Muscle of leg (tissue), 11 donors: ENCODE measurements around the gene PPP1R15B. TPM values are rescaled to one million over a fixed set of nuclear protein-coding genes. Genes with fewer than 3 reads are reported as not detected.

Source experiments
- DNase-seq: peaks from one replicate; pipeline ENCODE4 v3.0.0; 2013
- H3K27ac ChIP-seq: one replicate; pipeline ENCODE4 v1.5.1; 2013; ENCODE audit warnings: mild to moderate bottlenecking, low read length, control low read depth
- H3K27me3 ChIP-seq: one replicate; pipeline ENCODE4 v1.6.1; 2013; ENCODE audit warnings: low read length; ENCODE audit not compliant: control insufficient read depth, insufficient read depth
- H3K36me3 ChIP-seq: one replicate; pipeline ENCODE4 v1.6.1; 2013; ENCODE audit warnings: low read length; ENCODE audit not compliant: control insufficient read depth, insufficient read depth
- H3K4me1 ChIP-seq: one replicate; pipeline ENCODE4 v1.6.1; 2013; ENCODE audit warnings: low read length; ENCODE audit not compliant: control insufficient read depth, insufficient read depth
- H3K4me3 ChIP-seq: one replicate; pipeline ENCODE4 v1.5.1; 2013; ENCODE audit warnings: low read length, control low read depth
- H3K9me3 ChIP-seq: replicated peaks from 2 replicates; pipeline ENCODE4 v1.6.1; 2013; ENCODE audit warnings: low read depth, low read length; ENCODE audit not compliant: control insufficient read depth
- WGBS: methylation state at CpG from one replicate; pipeline ENCODE4 v1.1.5; 2013; ENCODE audit warnings: missing lambda C conversion rate; ENCODE audit not compliant: insufficient coverage; 5-methylcytosine and 5-hydroxymethylcytosine counted together
- polyA plus RNA-seq, 8 donors: library from polyadenylated mRNA; unstranded; fragments of 120-200 nt; gene quantifications; one replicate each; pipeline versions ENCODE4 v1.2.1 to v1.2.3, GENCODE V29; 2013; ENCODE audit warnings: inconsistent platforms in 1 of 8, low replicate concordance in 1 of 8; ENCODE audit not compliant: insufficient read length in 8 of 8, insufficient read depth in 1 of 8
- total RNA-seq: library from RNA; stranded (reverse); fragments of 120-200 nt; gene quantifications from one replicate; pipeline ENCODE4 v1.2.4, GENCODE V29; 2013

Gene PPP1R15B
- total and polyA plus RNA-seq, 9 donors = 20.9 to 33.4 (median 25.0) TPM

- Histone ChIP-seq H3K27ac (no peak overlapping the region), H3K27me3 (peaks cover 23% of the 10 kb centered on the region)
- 71% methylated on average over 2 of the region's 10 CpGs for WGBS
Measured at GRCh38 chr1:204367956-204368355, 43.7 kb downstream of the PPP1R15B start.

GRCh38 chr1:204367193-204367858 lies 44.3 kb downstream of the PPP1R15B start:
- no peaks in the 10 kb centered on the region for H3K36me3 ChIP-seq
- 59% methylated on average over 16 of the region's 16 CpGs for WGBS

More at GRCh38 chr1:204367956-204368355, 43.7 kb downstream of the PPP1R15B start:
- Histone ChIP-seq H3K9me3 (no peaks in the 10 kb centered on the region), H3K4me3 (no peak overlapping the region), H3K36me3 (no peaks in the 10 kb centered on the region), H3K4me1 (peaks cover 27% of the 10 kb centered on the region)
- no peak for DNase-seq

GRCh38 chr1:204366759-204367158 lies 44.9 kb downstream of the PPP1R15B start:
- no peak for DNase-seq
- H3K36me3 ChIP-seq = no peaks in the 10 kb centered on the region
- no peak overlapping the region for H3K4me3 ChIP-seq
- peaks cover 30% of the 10 kb centered on the region for H3K4me1 ChIP-seq
- no peak overlapping the region for H3K27ac ChIP-seq
- no peaks in the 10 kb centered on the region for H3K9me3 ChIP-seq
- H3K27me3 ChIP-seq = peaks cover 19% of the 10 kb centered on the region
- 70% methylated on average over 7 of the region's 7 CpGs for WGBS

More at GRCh38 chr1:204367193-204367858, 44.3 kb downstream of the PPP1R15B start:
- DNase-seq = no peak
- H3K4me1 ChIP-seq = peaks cover 30% of the 10 kb centered on the region
- H3K27ac ChIP-seq = no peak overlapping the region
- H3K9me3 ChIP-seq = no peaks in the 10 kb centered on the region
- H3K27me3 ChIP-seq = peaks cover 22% of the 10 kb centered on the region
- H3K4me3 ChIP-seq = no peak overlapping the region

- Histone ChIP-seq H3K27ac (peak overlapping the region; percentile 3), H3K4me3 (peak overlapping the region; percentile 48), H3K4me1 (peaks cover 32% of the 10 kb centered on the region), H3K9me3 (no peaks in the 10 kb centered on the region), H3K27me3 (peaks cover 12% of the 10 kb centered on the region), H3K36me3 (no peaks in the 10 kb centered on the region)
- peak; percentile 82 for DNase-seq
- WGBS = under 1% methylated on average over 18 of the region's 27 CpGs
Measured at GRCh38 chr1:204363335-204364114, 48.1 kb downstream of the PPP1R15B start.

- Histone ChIP-seq H3K9me3 (no peaks in the 10 kb centered on the region), H3K4me1 (peaks cover 32% of the 10 kb centered on the region), H3K27me3 (peaks cover 12% of the 10 kb centered on the region), H3K27ac (peak overlapping the region; percentile 7), H3K36me3 (no peaks in the 10 kb centered on the region), H3K4me3 (peak overlapping the region; percentile 48)
- DNase-seq = no peak
- WGBS = 31% methylated on average over 8 of the region's 11 CpGs
Measured at GRCh38 chr1:204362984-204363334, 48.7 kb downstream of the PPP1R15B start.

GRCh38 chr1:204361781-204362180 lies 49.8 kb downstream of the PPP1R15B start:
- no peak for DNase-seq
- Histone ChIP-seq H3K4me3 (no peak overlapping the region), H3K27ac (no peak overlapping the region), H3K9me3 (no peaks in the 10 kb centered on the region), H3K27me3 (peaks cover 11% of the 10 kb centered on the region), H3K36me3 (no peaks in the 10 kb centered on the region), H3K4me1 (peaks cover 37% of the 10 kb centered on the region)
- WGBS = 76% methylated on average over 8 of the region's 10 CpGs

GRCh38 chr1:204361341-204361771 lies 50.3 kb downstream of the PPP1R15B start:
- Histone ChIP-seq H3K4me1 (peaks cover 37% of the 10 kb centered on the region), H3K4me3 (no peak overlapping the region), H3K36me3 (no peaks in the 10 kb centered on the region), H3K9me3 (no peaks in the 10 kb centered on the region), H3K27ac (no peak overlapping the region), H3K27me3 (peaks cover 11% of the 10 kb centered on the region)
- DNase-seq = no peak
- WGBS = 80% methylated on average over 2 of the region's 2 CpGs

GRCh38 chr1:204360314-204360713 lies 51.3 kb downstream of the PPP1R15B start:
- Histone ChIP-seq H3K36me3 (no peaks in the 10 kb centered on the region), H3K27ac (no peak overlapping the region), H3K9me3 (no peaks in the 10 kb centered on the region), H3K4me1 (peaks cover 37% of the 10 kb centered on the region), H3K4me3 (no peak overlapping the region), H3K27me3 (peaks cover 8% of the 10 kb centered on the region)
- no peak for DNase-seq
- WGBS = no CpG with 5 or more reads among the region's 4 CpGs

- DNase-seq = peak; percentile 58
- Histone ChIP-seq H3K9me3 (no peaks in the 10 kb centered on the region), H3K4me3 (no peak within 1 kb of the TSS), H3K27me3 (peaks cover 2% of the 10 kb centered on the region), H3K4me1 (peaks cover 37% of the 10 kb centered on the region), H3K27ac (no peak within 1 kb of the TSS), H3K36me3 (no peaks in the 10 kb centered on the region)
- WGBS = 1% methylated on average over 8 of the region's 20 CpGs
Measured at GRCh38 chr1:204359474-204360255, 52.0 kb downstream of the PPP1R15B start, which contains the start of gene PLEKHA6. TSS of gene PLEKHA6 (minus strand) at chr1:204359929. CDS start at chr1:204273727, 86,202 bp downstream.

GRCh38 chr1:204359131-204359473 lies 52.5 kb downstream of the PPP1R15B start:
- no peak for DNase-seq
- Histone ChIP-seq H3K36me3 (no peaks in the 10 kb centered on the region), H3K4me1 (peaks cover 37% of the 10 kb centered on the region), H3K4me3 (no peak overlapping the region), H3K27ac (no peak overlapping the region), H3K27me3 (peaks cover 2% of the 10 kb centered on the region), H3K9me3 (no peaks in the 10 kb centered on the region)
- WGBS = 13% methylated on average over 1 of the region's 5 CpGs
